Measurements from ENCODE around the gene FAM50B.

FAM50B gene

DNA sequence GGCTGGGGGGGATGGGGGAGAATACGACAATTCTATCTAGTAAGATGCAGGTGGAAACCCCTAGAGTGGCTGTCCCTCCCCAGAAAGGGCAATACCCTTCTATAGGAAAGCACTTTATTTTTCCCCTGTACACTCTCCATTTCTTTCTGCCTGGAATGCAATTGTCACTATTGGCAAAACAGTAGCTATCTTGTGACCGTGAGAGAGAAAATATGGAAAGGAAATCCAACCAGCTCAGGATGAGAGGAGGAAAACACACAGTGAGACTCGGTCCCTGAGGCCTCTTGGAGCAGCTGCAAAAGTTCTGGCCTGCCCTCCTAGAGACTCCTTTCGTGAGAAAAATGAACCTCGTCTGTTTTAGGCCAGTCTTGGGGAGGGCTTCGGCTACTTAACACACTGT, 43.4 kb downstream of the FAM50B start:
- in situ Hi-C loops (cut with HindIII; ENCODE audit: low sequenced_read_pairs), result no loop called here

GRCh38 chr6:3893487-3893886, 44.3 kb downstream of the FAM50B start:
- in situ Hi-C loops (cut with HindIII; ENCODE audit: low sequenced_read_pairs), result no loop called here

DNA sequence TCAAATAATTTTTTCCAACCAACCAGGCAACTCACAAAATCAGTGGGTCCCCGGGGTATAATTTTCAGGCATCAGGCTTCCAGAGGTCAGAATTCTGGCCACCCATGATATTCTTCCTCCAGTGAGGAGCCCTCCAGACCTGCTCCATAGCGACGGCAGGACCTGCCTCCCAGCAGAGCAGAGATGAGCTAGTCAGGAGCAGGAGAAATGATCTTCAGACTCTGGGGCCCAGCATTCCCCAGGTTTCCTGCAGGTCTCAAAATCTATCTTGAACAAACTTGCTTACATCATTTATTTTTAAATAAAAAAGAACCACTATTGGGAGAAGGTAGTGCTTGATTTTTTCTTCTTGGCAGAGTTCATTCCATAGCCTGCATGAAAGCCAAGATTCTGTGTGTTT, 44.7 kb downstream of the FAM50B start:
- in situ Hi-C loops (cut with HindIII; ENCODE audit: low sequenced_read_pairs), result no loop called here

GRCh38 chr6:3894590-3895311, 45.6 kb downstream of the FAM50B start:
- in situ Hi-C loops (cut with HindIII; ENCODE audit: low sequenced_read_pairs), result no loop called here

DNA sequence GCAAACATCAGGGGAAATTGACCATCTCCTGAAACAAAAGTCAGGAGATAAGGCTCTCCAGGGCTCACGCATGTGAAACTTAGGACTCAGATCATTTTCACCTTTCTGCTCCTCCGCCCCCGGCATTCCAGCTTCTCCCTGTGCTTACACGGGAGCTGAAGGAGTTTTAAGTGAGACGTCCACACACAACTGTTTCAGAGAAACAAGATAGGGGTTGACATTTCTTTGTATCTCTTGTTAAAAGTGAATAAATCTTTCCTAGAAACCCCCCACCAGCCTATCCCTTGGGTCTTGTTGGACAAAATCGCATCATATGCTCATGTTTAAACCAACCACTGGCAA, 46.1 kb downstream of the FAM50B start:
- in situ Hi-C loops (cut with HindIII; ENCODE audit: low sequenced_read_pairs), result no loop called here

DNA sequence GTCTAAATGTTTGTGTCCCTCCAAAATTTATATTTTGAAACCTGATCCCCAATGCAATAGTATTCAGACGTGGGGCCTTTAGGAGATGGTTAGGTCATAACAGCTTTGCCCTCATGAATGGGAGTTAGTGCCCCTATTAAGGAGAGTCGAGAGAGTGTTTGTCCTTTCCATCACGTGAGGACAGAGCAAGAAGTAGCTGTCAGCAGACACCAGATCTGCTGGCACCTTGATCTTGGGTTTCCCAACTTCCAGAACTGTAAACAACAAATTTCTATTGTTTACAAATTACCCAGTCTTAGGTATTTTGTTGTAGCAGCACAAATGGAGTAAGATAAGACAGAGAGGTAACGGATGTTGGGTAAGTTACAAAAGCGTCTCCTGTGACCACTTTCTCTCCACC, 46.6 kb downstream of the FAM50B start:
- in situ Hi-C loops (cut with HindIII; ENCODE audit: low sequenced_read_pairs), result no loop called here

GRCh38 chr6:3898265-3898994, 49.3 kb downstream of the FAM50B start:
- in situ Hi-C loops (cut with HindIII; ENCODE audit: low sequenced_read_pairs), result no loop called here

- in situ Hi-C loops (cut with HindIII; ENCODE audit: low sequenced_read_pairs), result no loop called here
Observed at GRCh38 chr6:3899061-3899460, 49.9 kb downstream of the FAM50B start.

GRCh38 chr6:3899970-3900439, 50.8 kb downstream of the FAM50B start:
- in situ Hi-C loops (cut with HindIII; ENCODE audit: low sequenced_read_pairs), result no loop called here
